Nephron progenitor cell (in vitro differentiated cells): ENCODE results near the gene CELF4.
A peak's percentile ranks its signal among the peaks of the same experiment; 100 is the strongest.

ENCODE experiments used
- DNase-seq: peaks from one replicate; pipeline ENCODE4 v3.0.0; 2021
- H3K27ac Mint-ChIP-seq: 2 replicates; pipeline ENCODE4 v1.8.0; 2021; ENCODE audit warnings: mild to moderate bottlenecking, moderate library complexity, mixed read lengths
- H3K27me3 Mint-ChIP-seq: 2 replicates; pipeline ENCODE4 v1.8.0; 2021; ENCODE audit warnings: mild to moderate bottlenecking, low read depth, mixed read lengths; ENCODE audit not compliant: poor library complexity
- H3K36me3 Mint-ChIP-seq: 2 replicates; pipeline ENCODE4 v1.8.0; 2021; ENCODE audit warnings: low read depth, mixed read lengths
- H3K4me1 Mint-ChIP-seq: 2 replicates; pipeline ENCODE4 v1.8.0; 2021; ENCODE audit warnings: mixed read lengths
- H3K4me3 Mint-ChIP-seq: 2 replicates; pipeline ENCODE4 v1.8.0; 2021; ENCODE audit warnings: mild to moderate bottlenecking, moderate library complexity, mixed read lengths
- H3K9me3 Mint-ChIP-seq: 2 replicates; pipeline ENCODE4 v1.8.0; 2021; ENCODE audit warnings: mild to moderate bottlenecking, moderate library complexity, mixed read lengths
- TF ChIP-seq, protein P1 (sequence below): fragments of 200-600 bp; sonication (generic); IDR thresholded peaks from 2 replicates; pipeline ENCODE4 v1.5.0; 2021; ENCODE audit warnings: antibody characterized with exemption

CELF4 gene

GRCh38 chr18:37396971-37397720, 168.5 kb downstream of the CELF4 start:
- TF ChIP-seq, protein P1, sequence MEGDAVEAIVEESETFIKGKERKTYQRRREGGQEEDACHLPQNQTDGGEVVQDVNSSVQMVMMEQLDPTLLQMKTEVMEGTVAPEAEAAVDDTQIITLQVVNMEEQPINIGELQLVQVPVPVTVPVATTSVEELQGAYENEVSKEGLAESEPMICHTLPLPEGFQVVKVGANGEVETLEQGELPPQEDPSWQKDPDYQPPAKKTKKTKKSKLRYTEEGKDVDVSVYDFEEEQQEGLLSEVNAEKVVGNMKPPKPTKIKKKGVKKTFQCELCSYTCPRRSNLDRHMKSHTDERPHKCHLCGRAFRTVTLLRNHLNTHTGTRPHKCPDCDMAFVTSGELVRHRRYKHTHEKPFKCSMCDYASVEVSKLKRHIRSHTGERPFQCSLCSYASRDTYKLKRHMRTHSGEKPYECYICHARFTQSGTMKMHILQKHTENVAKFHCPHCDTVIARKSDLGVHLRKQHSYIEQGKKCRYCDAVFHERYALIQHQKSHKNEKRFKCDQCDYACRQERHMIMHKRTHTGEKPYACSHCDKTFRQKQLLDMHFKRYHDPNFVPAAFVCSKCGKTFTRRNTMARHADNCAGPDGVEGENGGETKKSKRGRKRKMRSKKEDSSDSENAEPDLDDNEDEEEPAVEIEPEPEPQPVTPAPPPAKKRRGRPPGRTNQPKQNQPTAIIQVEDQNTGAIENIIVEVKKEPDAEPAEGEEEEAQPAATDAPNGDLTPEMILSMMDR, result no peak
- Mint-ChIP-seq H3K27me3 (peaks cover 17% of the 10 kb centered on the region), H3K9me3 (no peaks in the 10 kb centered on the region), H3K36me3 (no peaks in the 10 kb centered on the region), H3K4me3 (no peak overlapping the region), H3K27ac (no peak overlapping the region), H3K4me1 (peaks cover 55% of the 10 kb centered on the region)
- no peak for DNase-seq

- H3K4me1 Mint-ChIP-seq, result peaks cover 44% of the 10 kb centered on the region
- DNase-seq, result no peak
- H3K36me3 Mint-ChIP-seq, result no peaks in the 10 kb centered on the region
- TF ChIP-seq, protein P1, result no peak
- no peak overlapping the region for H3K27ac Mint-ChIP-seq
- peak overlapping the region; percentile 1 for H3K4me3 Mint-ChIP-seq
- peaks cover 20% of the 10 kb centered on the region for H3K27me3 Mint-ChIP-seq
- peaks cover 4% of the 10 kb centered on the region for H3K9me3 Mint-ChIP-seq
These were observed 170.0 kb downstream of the CELF4 start for GRCh38 chr18:37395631-37396030.

- H3K4me3 Mint-ChIP-seq, result peak overlapping the region; percentile 73
- H3K36me3 Mint-ChIP-seq, result no peaks in the 10 kb centered on the region
- H3K4me1 Mint-ChIP-seq, result peaks cover 44% of the 10 kb centered on the region
- no peak overlapping the region for H3K27ac Mint-ChIP-seq
- H3K27me3 Mint-ChIP-seq, result peaks cover 20% of the 10 kb centered on the region
- peaks cover 8% of the 10 kb centered on the region for H3K9me3 Mint-ChIP-seq
- no peak for DNase-seq
- TF ChIP-seq, protein P1, result no peak
These were observed 170.5 kb downstream of the CELF4 start for GRCh38 chr18:37395138-37395537.

DNA sequence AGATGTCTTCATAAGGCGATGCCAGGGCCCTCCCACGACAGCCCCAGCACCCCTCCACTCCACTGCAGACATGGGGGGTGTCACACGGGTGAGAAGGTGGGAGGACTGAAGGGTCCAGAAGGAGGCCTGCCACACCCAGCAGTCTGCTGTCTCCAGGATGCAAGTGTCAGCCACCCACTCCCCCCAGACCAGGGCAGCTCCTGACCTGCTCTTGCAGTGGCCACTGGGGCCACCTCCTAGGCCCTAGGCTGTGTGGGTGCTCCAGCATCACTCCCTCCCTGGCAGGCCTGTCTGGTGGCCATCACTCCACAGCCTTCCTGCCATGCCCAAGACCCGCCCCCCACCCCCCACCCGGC, 171.0 kb downstream of the CELF4 start:
- Mint-ChIP-seq H3K27me3 (peaks cover 20% of the 10 kb centered on the region), H3K36me3 (no peaks in the 10 kb centered on the region), H3K4me1 (peaks cover 44% of the 10 kb centered on the region), H3K27ac (no peak overlapping the region), H3K9me3 (peaks cover 12% of the 10 kb centered on the region), H3K4me3 (peak overlapping the region; percentile 73)
- TF ChIP-seq, protein P1, result no peak
- DNase-seq, result no peak

DNA sequence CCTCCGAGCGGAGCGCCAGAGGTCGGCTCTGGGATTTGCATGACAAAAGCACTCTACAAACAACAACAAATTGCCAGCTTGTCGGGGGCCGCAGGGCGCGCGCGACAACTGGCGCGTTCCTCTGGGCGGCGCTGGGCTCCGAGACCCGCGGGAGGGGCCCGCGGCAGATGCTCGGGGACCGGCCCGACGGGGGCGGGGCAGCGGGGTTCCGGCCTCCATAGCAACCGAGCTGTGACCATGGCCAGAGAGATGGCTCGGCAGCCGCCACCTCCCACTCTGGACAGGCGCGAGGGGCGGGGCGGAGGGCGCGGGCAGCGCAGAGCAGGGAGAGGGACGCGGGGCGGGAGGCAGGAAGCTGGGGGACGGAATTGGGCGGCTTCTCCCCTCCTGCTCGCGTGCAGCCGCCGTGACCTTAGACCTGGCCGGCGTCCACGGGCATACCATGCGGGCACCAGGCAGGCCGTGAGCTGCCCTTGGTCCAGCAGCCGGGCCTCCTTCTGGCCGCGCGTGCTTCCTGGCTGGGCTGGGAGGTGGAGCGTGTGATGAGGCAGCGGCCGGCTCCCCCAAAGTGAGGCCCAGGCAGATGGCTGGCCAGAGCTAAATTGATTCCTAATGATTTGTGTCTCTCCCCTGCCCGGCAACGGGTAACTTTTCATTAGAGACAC, 171.5 kb downstream of the CELF4 start:
- DNase-seq, result peak; percentile 96
- Mint-ChIP-seq H3K36me3 (no peaks in the 10 kb centered on the region), H3K4me1 (peaks cover 44% of the 10 kb centered on the region), H3K4me3 (peak overlapping the region; percentile 75), H3K9me3 (peaks cover 17% of the 10 kb centered on the region), H3K27me3 (peaks cover 20% of the 10 kb centered on the region), H3K27ac (no peak overlapping the region)
- TF ChIP-seq, protein P1, result no peak
